ENCODE results near the gene C9orf43.
"Not testable (repeated sequence)": the region's sequence is repeated elsewhere in the genome, so short reads cannot be mapped to it uniquely, and the experiment has no call there.

The C9orf43 gene, protein sequence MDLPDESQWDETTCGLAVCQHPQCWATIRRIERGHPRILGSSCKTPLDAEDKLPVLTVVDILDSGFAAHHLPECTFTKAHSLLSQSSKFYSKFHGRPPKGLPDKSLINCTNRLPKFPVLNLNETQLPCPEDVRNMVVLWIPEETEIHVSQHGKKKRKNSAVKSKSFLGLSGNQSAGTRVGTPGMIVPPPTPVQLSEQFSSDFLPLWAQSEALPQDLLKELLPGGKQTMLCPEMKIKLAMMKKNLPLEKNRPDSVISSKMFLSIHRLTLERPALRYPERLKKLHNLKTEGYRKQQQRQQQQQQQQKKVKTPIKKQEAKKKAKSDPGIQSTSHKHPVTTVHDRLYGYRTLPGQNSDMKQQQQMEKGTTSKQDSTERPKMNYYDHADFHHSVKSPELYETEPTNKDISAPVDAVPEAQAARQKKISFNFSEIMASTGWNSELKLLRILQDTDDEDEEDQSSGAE

DNA sequence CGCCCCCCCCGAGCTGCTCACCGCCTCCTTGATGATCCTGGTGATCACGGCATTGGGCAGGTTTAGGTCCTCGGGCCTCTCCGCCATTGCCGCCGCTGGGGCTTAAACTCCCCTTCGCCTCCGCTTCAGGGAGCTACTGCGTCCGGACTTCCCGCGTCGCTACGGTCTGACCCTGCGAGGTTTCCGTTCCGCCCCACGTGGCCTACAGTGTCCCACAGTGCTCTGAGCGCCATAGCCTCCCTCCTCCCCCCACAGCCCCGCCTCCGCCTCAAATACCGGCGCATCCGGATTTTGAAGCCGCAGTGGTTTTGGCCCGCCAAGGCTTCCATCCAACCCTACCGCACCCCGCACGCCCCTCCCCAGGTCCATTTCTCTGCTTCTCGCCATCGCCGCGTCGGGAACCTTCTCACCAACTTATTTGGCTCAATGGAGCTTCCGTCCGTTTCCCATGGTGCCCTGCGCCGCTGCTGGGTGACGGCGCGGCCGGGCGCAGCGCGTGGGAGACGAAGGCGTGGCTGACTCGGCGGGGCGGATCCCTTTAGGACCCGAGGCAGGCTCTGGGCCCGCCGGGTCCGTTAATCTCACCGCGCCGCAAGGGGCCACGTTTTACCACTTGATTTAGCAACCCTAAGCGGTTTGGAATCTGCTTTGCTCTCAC lies at the start of gene C9orf43, which contains the start of gene POLE3:
Gene C9orf43, plus strand, starts transcription at position 541 of the 658 bp plus-strand sequence. CDS start 2,747 bp downstream, outside the sequence.
Gene POLE3, minus strand, starts transcription at position 469 of the 658 bp plus-strand sequence. Its CDS starts 382 bp downstream, at position 87.
- DNase-seq, result peak; percentile 96

DNA sequence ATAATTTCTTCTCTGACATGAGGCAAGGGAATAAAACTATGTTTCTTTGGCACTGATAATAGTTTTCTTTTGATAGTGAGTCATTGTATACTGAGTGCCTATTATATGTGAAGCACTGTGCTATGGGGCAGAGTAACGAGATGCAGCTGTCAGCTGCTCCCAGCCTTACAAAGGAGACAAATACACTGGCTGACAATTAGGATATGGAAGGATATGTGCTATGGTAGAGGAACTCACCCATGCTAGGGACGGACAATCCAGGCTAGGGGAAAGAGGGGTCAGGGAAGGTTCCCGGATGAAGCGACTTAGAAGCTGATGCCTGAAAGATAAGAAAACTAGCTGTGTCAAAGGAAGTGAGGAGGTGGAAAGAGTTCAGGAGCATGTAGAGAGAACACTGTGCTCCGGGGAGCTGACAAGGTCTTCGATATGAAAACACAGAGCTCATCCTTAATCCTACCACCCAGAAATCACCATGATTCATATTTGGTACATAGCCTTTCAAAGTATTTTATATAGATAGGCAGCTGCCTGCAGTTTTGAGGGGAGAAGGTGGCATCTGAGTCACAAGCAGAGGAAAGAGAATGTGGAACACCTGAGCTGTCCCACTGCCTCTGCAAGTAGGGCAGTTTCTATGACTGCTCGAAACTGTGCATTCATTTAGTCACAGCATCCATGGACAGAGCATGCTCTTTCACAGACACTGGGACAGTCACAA lies 49.1 kb upstream of the C9orf43 start:
- no peak for DNase-seq

DNA sequence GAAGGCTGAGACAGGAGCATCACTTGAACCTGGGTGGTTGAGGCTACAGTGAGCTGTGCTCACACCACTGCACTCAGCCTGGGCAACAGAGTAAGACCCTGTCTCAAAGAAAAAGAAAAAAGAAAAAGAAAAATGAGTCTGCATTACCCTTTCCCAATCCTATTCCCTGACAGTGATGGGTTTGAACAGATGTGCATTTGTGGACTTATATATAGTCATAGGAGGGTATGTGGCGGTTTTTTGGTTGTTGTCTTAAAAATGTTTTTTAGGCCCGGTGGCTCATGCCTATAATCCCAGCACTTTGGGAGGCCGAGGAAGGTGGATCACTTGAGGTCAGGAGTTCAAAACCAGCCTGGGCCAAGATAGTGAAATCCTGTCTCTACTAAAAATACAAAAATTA lies 47.2 kb upstream of the C9orf43 start:
- no peak for DNase-seq

DNA sequence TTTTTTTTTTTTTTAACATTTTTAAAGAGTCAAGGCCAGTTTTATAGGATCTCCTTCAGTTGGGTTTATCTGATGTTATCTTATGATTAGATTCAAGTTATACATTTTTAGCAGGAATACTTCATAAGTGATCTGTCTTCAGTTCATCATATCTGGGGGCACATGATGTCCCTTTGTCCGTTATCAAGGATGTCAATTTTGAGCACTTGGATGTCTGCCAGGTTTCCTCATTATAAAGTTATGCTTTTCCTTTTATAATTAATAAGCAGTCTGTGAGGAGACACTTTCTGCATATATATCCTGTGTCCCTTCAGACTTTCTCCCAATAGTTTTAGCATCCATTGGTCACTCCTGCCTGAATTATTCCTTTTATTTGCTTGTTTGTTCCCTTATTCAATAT lies 45.6 kb upstream of the C9orf43 start:
- DNase-seq, result no peak

DNA sequence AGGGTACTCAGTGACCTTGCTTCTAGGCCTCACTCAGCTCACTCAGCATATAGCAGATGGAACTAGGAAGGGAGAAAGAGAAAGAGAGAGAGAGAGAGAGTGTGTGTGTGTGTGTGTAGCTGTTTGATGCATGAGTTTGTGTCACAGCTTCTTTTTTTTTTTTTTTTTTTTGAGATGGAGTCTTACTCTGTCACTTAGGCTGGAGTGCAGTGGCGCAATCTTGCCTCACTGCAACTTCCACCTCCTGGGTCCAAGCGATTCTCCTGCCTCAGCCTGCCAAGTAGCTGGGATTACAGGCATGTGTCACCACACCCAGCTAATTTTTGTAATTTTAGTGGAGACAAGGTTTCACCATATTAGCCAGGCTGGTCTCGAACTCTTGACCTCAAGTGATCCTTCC lies 44.9 kb upstream of the C9orf43 start:
- not testable (repeated sequence) for DNase-seq

DNA sequence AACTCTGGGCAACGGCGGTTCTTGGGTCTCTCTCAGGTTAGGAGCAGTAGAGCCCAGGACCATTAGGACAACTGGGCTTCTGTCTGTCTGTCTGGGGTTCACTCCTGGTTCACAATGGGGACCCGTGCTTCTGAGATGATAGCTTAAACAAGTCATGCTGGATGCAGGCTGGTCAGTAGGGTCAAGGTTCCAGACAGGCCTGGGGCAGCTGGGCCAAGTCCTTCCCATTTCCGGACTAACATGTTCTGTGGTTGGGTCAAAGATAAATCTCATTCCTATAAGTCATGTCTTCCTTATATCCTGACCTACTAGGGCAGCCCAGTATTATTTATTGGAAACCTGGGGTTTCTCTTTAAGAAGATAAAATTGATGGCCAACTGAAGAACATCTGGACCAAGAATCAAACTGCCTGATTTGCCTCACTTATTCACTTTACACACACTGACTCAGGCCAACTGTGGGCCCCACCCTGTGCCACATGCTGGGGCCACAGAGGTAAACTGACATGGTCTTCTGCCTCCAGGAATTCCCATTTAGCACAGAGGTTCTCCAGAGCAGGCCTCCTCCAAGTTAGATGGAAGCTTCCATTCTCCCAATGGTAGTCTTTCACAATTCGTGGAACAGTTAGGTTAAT lies 42.1 kb upstream of the C9orf43 start:
- no peak for DNase-seq

DNA sequence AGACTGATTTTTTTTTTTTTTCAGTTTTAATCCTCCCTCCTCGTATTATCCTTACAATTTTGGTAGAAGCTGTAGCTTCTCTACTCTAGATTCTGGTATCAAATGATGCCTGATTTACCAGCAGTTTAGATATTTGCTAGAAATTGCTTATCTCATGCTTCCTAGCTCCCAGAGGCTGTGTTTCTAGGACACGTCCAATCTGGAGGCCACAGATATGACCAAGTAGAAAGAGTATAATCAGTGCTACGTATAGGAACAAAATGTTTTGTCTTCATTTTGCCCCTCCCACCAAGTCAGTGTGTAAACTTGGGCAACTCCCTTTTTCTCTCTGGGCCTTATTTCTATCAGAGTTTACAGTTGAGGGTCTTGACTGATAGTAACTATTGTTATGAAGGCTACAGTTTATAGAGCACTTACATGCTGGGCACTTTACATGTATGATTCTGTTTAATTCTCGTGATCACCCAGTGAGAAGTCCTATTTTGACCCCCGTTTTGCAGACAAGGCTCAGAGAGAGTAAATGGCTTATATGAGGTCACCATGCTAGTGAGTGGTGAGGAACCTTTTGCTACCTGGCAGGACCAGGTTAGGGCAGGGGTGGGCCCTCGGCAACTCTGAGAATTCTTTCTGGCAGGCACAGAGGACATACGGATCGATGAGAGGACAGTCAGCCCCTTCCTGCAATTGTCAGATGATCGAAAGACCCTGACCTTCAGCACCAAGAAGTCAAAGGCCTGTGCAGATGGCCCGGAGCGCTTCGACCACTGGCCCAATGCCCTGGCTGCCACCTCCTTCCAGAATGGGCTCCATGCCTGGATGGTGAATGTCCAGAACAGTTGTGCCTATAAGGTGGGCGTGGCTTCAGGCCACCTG lies 41.3 kb upstream of the C9orf43 start:
- no peak for DNase-seq

DNA sequence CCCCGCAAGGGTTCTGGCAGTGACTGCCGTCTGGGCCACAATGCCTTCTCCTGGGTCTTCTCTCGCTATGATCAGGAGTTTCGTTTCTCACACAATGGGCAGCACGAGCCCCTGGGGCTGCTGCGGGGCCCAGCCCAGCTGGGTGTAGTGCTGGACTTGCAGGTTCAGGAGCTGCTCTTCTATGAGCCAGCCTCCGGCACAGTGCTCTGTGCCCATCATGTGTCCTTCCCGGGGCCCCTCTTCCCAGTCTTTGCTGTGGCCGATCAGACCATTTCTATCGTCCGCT lies 40.7 kb upstream of the C9orf43 start:
- no peak for DNase-seq

DNA sequence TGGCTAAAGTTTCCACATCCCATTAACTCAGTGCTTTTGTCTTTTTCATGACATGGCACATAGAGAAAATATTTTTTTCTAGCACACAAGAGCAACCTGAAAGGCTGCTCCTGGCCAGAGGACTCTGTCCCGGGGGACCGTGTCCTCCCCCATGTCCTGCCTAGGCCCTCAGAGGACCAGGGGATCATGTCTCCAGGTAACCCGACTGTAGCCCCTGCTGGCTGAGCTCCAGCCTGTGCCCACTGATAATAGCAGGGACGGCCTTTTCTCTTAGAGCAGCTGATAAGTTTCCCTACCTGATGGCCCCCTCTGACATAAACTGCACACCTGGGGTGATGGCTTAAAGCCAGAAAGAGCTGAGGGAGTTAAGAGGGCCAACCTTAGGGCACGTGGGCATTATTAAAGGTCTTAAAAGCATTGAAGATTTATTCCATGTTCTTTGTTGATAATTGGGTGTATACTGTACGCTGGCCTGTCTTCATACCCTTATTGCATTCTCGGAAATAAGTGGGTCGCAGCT lies 39.7 kb upstream of the C9orf43 start:
- no peak for DNase-seq

DNA sequence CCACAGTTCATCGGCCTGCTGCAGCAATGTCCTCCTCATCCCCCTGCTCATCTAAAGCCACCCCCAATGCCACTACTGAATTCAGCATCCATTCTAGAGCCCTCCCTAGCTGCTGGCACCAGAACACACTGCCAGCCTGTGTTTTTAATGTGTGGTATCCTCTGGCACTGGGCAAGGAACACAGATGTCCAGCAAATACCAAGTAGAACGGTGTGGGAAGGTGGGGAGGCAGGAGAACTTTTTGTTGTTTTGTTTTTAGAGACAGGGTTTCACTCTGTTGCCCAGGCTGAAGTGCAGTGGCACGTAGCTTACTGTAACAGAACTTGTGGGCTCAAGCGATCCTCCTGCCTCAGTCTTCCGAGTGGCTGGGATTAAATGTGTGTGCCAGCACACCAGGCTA lies 38.5 kb upstream of the C9orf43 start:
- DNase-seq, result no peak

DNA sequence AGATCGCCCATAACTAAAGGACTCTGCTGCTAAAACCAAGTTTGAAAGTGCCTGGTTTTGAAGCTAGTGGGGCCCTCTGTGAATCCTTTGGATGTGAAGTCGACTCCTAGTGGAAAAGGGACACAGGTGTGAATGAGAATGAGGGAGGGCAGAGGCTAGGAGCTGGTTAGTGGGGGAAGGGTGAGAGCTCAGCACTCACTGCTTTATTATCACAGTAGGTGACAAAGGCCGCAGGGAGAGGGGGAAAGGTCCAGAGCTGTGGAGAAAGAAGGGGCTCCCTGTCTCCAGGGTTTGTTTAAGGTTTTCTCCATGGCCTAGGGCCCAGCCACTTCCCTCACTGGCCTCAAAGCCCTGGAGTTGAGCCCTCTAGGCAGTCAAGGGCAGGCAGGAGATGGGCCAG lies 37.3 kb upstream of the C9orf43 start:
- no peak for DNase-seq

DNA sequence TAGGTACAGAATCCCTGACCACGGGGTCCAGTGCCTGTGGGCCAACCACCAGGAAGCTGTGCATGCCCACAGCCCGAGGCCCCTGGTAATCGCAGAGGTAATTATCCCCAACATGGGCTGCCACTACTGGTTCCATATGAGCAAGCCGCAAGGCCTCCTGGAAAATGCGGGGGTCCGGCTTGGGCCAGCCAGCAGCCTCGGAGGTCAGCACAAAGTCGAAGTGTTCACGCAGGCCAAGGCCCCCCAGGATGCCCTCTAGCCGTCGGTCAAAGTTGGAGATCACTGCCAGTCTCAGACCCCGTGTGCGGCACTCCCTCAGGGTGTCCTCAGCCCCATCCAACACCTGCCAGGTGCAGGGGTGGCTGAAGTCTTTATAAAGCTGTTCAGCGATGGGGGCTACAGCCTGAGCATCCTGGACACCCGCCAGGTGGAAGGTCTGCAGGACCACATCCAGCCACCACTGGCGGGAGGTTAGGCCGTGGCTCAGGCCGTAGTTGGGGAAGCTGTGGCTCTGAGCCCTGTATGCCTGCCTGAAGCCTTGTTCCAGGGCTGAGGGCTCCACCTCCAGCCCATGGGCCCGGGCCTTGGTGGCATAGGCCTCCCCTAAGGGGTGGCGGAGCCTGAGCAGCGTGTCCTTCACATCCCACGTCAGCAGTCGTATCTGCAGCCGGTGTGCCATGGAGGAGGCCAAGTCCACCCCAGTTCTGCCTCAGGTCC lies 36.7 kb upstream of the C9orf43 start:
- DNase-seq, result no peak

DNA sequence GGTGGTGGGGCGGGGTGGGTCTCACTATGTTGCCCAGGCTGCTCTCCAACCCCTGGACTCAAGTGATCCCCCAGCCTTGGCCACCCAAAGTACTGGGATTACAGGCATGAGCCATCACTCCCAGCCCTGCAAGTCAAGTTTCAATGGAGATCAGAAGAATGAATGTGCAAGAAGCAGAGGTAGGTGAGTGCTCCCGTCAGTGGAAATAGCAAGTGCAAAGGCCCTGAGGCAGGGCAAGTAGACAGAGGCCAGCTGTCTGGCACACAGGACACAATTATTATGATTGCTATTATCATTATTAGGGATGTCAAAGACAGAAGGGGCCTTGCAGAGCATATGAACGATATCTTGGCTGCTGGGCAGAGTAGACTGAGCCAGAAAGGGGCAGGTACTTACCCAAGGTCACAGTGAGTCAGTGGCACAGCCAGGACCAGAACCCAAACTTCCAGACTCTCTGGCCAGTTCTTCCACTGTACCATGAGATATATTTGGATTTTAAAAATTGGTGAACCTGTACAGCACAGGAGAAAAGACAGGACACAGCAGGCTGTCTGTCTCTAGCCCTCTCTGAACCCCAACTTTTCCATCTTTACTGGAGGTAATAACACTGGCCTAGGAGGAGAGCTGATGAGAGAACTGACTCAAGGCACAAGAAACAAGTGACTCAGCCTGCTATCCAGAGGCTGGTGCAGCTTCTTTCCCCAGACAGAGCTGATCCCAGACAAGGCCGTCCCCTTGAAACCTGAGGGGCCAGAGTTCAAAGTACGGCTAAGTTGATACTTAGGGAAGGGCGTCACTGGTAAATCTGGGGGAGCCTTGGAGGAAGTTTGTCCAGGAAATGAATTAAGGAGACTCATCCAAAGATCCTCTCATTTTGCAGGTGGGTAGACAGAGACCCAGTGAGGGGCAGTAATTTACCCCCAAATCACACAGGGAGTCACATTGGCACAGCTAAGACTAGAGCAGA lies 35.2 kb upstream of the C9orf43 start:
- DNase-seq, result no peak

DNA sequence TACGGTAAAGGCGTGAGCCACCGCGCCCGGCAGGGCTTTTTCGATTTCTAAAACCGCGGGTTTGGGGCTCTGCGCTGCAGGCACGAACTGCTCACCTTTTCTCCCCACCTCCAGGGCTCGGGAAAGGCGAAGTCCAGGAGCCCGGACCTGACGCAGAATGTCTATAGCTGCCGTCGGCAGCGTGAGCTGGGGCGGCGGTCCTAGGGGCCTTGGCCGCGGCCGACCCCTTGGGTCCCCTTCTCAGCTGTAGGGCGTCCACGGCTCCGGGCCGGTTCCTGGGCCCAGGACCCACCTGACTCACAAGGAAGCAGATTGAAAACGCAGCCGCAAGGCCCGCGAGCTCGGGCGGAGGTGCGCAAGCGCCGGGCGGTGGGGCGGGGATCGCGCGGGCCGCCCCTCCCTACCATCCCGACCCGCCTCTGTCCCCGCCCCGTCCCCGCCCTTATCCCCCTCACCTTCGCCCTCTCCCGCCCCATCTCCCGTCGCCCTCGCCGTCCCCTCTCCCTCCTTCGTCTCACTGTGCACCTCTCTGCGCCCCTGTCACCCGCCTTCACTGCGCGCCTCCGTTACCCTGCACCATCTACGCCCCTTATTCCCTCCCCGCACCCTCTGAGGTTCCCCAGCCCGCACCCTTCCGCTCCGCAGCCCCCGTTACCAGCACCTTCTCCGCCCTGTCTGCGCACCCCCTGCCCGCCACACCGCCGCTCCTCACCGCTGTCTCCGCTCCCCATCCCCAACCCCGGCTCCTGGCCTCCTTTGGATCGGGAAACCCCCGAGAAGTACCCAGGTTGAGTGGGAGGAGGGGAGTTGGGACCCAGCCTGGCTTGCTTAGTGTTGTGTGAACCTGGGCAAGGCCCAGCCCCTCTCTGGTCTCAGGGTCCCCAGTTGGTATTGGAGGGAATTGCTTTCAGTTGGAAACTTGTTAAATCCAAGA lies 33.6 kb upstream of the C9orf43 start, which contains the start of gene HDHD3:
Gene HDHD3, minus strand, starts transcription at position 353 of the 934 bp plus-strand sequence. CDS start 2,632 bp downstream, outside the sequence.
- peak; percentile 78 for DNase-seq

DNA sequence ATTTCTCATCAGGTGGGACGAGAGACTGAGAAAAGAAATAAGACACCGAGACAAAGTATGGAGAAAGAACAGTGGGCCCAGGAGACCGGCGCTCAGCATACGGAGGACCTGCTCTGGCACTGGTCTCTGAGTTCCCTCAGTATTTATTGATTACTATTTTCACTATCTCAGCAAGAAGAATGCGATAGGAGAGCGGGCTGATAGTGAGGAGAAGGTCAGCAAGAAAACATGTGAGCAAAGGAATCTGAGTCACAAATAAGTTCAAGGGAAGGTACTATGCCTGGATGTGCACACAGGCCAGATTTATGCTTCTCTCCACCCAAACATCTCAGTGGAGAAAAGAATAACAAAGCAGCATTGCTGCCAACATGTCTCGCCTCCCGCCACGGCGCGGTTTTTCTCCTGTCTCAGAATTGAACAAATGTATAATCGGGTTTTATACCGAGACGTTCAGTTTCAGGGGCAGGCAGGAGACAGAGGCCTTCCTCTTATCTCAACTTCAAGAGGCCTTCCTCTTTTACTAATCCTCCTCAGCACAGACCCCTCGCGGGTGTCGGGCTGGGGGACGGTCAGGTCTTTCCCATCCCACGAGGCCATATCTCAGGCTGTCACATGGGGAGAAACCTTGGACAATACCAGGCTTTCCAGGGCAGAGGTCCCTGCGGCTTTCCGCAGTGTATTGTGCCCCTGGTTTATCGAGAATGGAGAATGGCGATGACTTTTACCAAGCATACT lies 31.3 kb upstream of the C9orf43 start:
- not testable (repeated sequence) for DNase-seq

DNA sequence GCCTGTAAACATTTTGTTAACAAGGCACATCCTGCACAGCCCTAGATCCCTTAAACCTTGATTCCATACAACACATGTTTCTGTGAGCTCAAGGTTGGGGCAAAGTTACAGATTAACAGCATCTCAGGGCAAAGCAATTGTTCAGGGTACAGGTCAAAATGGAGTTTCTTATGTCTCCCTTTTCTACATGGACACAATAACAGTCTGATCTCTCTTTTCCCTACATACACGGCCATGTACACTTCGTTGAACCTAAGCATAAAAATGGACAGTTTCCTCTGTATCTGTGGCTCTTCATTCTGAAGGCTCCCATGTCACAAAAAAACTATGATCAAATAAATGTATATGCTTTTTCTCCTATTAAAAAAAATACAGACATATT lies 30.7 kb upstream of the C9orf43 start:
- DNase-seq, result not testable (repeated sequence)

DNA sequence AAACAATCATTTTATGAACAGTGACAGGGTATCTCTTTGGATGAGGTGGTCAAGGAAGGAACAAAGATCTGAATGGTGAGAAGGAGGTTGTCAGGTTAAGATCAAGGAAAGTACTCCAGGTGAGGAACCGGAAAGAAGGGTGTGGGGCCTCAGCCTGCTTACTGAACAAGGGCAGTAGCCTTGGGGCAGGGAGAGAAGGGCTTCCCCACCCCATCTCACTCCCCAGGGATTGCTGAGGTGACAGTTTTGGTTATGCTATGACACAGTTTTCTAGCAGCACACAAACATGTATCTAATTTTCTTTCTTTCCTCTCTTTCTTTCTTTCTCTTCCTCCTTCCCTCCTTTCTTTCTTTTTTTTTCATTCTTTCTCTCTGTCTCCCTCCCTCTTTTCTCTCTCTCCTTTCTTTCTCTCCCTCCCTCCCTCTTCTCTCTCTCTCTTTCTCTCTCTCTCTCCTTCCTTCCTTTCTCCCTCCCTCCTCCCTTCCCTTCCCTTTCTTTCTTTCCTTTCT lies 29.6 kb upstream of the C9orf43 start:
- no peak for DNase-seq

DNA sequence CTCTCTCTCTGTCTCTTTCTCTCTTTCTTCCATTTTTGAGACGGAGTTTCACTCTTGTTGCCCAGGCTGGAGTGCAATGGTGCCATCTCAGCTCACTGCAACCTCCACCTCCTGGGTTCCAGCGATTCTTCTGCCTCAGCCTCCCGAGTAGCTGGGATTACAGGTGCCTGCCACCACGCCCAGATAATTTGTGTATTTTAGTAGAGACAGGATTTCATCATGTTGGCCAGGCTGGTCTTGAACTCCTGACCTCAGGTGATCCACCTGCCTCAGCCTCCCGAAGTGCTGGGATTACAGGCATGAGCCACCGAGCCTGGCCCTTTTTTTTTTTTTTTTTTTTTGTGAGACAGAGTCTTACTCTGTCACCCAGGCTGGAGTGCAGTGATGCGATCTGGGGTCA lies 29.1 kb upstream of the C9orf43 start:
- DNase-seq, result not testable (repeated sequence)
